Measurements from ENCODE around the gene CLCN4.
A peak's percentile ranks its signal among the peaks of the same experiment; 100 is the strongest.

Gene CLCN4

GRCh38 chrX:10156199-10157031 is at the start of gene CLCN4:
Gene CLCN4 (plus strand): TSS chrX:10156975. CDS start chrX:10185033, 28,058 bp downstream.
- TF ChIP-seq CTCF (IDR thresholded peaks at IDR 0.05; ENCODE audit: borderline replicate concordance, insufficient read depth, low read depth, low read length) = no peak
- H3K4me3 ChIP-seq (ENCODE audit: low read depth, low read length) = peak within 1 kb of the TSS; percentile 35

GRCh38 chrX:10107483-10107882 is 49.3 kb upstream of the CLCN4 start:
- no peak for TF ChIP-seq CTCF (IDR thresholded peaks at IDR 0.05; ENCODE audit: borderline replicate concordance, insufficient read depth, low read depth, low read length)
- no peak overlapping the region for H3K4me3 ChIP-seq (ENCODE audit: low read depth, low read length)

GRCh38 chrX:10108288-10108687 is 48.5 kb upstream of the CLCN4 start:
- TF ChIP-seq CTCF (IDR thresholded peaks at IDR 0.05; ENCODE audit: borderline replicate concordance, insufficient read depth, low read depth, low read length) = no peak
- H3K4me3 ChIP-seq (ENCODE audit: low read depth, low read length) = no peak overlapping the region

- TF ChIP-seq CTCF (IDR thresholded peaks at IDR 0.05; ENCODE audit: borderline replicate concordance, insufficient read depth, low read depth, low read length) = no peak
These were observed 47.1 kb upstream of the CLCN4 start for GRCh38 chrX:10109695-10110094.

GRCh38 chrX:10110316-10110935 is 46.3 kb upstream of the CLCN4 start:
- peak overlapping the region; percentile 16 for H3K4me3 ChIP-seq (ENCODE audit: low read depth, low read length)
- TF ChIP-seq CTCF (IDR thresholded peaks at IDR 0.05; ENCODE audit: borderline replicate concordance, insufficient read depth, low read depth, low read length) = no peak

More at GRCh38 chrX:10109695-10110094, 47.1 kb upstream of the CLCN4 start:
- no peak overlapping the region for H3K4me3 ChIP-seq (ENCODE audit: low read depth, low read length)

- no peak for TF ChIP-seq CTCF (IDR thresholded peaks at IDR 0.05; ENCODE audit: borderline replicate concordance, insufficient read depth, low read depth, low read length)
- H3K4me3 ChIP-seq (ENCODE audit: low read depth, low read length) = peak overlapping the region; percentile 23
These were observed 45.8 kb upstream of the CLCN4 start for GRCh38 chrX:10110984-10111363.

All from GM12875 (cell line).